HG02610 (cell line): ENCODE results near the gene GCNT1.
A peak's percentile ranks its signal among the peaks of the same experiment; 100 is the strongest.
"Not testable (repeated sequence)": the region's sequence is repeated elsewhere in the genome, so short reads cannot be mapped to it uniquely, and the experiment has no call there.

Source experiments
- ATAC-seq: cut with Tn5 transposase; IDR thresholded peaks from one replicate; pipeline ENCODE4 v1.9.1; 2021; ENCODE audit warnings: mild to moderate bottlenecking, moderate library complexity; ENCODE audit not compliant: unreplicated experiment

GCNT1 gene

DNA sequence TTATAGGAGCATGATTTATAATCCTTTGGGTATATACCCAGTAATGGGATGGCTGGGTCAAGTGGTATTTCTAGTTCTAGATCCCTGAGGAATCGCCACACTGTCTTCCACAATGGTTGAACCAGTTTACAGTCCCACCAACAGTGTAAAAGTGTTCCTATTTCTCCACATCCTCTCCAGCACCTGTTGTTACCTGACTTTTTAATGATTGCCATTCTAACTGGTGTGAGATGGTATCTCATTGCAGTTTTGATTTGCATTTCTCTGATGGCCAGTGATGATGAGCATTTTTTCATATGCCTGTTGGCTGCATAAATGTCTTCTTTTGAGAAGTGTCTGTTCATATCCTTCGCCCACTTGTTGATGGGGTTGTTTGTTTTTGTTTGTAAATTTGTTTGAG is 20.4 kb downstream of the GCNT1 start:
- ATAC-seq: not testable (repeated sequence)

DNA sequence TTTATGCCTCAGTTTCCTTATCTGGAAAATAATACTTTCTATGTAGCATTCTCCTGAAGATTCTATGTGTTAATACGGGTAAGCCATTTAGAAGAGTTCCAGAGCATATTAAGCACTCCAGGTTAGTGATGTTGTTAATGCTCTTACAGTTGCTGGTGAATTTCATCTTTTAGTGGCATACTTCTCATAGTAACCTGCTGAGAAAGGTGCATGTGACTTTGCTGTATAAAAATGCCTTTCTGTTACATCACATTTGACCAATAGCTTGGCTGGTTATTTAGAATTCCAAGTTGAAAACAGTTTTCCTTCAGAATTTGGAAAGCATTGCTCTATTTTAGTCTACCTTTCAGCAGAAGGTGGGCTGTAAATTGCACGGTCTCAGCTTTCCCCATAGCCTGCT is 27.2 kb downstream of the GCNT1 start:
- ATAC-seq: no peak

DNA sequence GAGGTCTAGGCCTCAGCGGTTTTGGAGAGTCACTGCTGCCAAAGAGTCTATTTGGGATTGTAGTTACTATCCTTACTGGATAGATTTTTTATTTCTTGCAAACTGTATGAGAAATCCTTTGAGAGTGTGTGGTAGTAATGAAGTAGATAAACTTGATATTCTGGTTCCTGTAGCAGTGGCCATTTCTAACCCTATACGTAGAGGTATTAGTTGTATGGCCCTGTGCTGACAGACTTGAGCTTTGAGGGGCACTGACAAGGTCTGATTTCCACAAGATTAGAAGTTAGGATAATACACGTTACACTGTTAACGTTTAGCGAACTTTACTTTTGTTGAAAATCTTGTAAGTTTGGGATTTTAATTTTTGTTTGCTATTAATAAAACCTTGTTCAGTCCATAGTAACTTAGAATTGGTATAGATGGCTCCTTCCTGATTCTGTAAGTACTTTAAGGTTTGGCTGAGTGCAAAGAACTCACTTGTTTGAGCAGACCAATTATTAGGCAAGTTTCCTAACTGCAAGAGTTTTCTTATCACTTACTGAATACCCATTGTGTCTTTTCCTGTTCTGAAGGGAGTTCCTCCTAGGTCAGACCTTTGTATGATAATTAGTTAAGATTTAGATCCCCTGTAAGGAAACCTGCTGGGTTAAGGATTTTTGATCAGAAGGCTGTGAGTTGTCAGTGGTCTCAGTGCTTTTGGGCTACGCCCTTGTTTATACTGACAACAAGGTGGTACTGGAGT is 31.4 kb downstream of the GCNT1 start:
- ATAC-seq: no peak

DNA sequence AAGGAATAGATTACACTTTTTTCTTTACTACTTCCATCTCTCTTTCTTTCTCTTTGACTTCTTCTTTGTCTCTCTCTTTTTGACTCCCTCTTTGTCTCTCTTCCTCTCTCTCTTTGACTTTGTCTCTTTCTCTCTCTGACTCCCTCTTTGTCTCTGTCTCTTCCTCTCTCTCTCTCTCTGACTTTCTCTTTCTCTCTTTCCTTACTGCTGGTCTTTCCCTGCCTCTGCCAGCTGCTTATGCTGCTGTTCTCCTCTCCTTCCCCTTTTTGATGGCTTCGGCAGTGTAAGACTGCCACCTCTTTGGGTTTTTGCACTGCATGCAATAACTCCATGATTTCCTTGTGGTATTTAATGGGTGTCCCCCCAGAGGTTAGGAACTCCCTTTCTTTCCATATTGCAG is 32.1 kb downstream of the GCNT1 start:
- ATAC-seq: not testable (repeated sequence)

DNA sequence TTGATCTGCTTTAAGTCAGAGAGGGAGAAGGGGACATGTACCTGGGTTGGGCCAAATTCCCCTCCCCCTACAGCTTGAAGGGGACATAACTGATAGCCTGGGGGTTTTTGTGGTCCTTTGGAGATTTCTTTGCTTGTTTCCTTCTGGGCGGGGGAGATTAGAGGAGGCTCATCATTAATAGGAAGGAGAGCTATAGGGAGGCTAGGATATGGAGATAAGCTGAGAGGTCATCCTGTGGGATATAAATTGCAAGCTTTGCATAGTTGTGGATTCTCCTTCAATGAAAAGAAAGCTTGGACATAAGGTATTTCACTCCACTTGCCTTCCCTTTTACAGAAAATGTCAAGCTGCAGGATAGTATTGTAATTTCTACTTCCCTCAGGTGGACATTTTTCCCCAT is 34.5 kb downstream of the GCNT1 start:
- not testable (repeated sequence) for ATAC-seq

DNA sequence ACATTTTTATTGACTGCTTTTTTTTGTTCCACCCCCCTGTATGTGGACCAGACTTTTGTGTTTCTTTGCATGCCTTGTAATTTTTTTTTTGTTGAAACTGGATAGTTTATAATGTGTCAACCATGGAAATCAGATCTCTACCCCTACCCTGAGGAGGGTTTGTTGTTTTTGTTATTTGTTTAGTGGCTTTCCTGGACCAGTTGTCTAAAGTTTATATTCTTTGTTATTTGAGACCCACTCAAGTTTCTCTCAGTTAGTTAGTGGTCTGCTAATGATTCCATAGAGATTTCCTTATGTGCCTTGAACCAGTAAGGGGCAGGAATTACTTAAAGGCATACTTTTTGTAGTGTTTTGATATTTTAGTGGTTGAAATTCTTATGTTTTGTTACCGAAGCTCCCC is 41.1 kb downstream of the GCNT1 start:
- ATAC-seq: no peak

DNA sequence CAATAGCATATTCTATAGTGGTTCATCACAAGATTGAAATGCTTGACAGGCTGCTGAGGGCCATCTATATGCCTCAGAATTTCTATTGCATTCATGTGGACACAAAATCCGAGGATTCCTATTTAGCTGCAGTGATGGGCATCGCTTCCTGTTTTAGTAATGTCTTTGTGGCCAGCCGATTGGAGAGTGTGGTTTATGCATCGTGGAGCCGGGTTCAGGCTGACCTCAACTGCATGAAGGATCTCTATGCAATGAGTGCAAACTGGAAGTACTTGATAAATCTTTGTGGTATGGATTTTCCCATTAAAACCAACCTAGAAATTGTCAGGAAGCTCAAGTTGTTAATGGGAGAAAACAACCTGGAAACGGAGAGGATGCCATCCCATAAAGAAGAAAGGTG is 43.8 kb downstream of the GCNT1 start:
- no peak for ATAC-seq

DNA sequence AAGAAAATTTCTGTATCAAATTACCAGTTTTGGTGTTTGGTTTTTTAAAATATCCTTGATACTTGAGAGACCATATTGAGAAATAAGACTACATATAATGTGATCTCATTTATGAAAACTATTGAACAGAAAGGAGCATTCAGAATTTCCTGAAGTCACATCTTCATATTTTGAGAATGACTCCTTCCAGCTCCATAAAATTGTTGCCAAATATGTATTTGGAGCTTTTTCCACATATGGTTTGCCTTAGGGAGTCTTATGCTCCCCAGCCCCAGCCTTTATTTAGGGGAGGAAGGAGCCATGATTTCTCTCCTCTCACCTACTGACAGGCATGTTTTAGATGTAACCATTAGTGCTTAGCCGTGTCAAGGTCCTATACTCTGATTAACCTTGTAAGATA is 51.1 kb downstream of the GCNT1 start:
- no peak for ATAC-seq

DNA sequence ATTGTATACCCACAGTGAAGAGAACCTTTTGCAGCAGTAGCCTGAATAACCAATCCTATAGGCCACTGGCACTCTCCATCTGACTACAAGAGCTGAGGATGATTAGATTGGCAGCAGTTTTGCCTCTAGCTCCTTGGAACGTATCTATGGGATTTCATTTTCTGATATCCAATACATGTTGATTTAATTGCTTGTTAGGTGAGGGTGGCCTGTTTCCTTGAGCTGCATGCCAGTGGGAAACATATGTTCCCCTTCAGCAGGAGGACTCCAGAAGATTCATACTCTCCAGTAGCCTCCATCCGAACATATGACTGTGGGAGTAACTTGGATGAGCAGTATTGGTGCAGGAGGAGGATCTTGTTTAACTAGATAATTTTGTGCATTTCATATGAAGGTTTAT is 51.5 kb downstream of the GCNT1 start:
- no peak for ATAC-seq

DNA sequence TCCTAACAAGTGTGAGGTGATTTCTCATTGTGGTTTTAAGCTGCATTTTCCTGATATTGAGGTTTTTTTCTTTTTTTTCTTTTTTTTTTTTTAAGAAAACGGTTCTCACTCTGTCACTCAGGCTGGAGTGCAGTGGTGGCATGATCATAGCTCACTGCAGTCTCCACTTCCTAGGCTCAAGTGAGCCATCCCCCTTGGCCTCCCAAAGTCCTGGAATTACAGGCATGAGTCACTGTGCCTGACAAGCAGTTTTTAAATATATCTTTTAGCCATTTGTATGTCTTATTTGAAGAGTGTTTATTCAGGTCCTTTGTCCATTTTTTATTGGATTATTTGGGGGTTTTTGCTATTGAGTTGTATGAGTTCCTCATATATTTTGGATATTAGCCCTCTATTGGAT is 53.8 kb downstream of the GCNT1 start:
- no peak for ATAC-seq

DNA sequence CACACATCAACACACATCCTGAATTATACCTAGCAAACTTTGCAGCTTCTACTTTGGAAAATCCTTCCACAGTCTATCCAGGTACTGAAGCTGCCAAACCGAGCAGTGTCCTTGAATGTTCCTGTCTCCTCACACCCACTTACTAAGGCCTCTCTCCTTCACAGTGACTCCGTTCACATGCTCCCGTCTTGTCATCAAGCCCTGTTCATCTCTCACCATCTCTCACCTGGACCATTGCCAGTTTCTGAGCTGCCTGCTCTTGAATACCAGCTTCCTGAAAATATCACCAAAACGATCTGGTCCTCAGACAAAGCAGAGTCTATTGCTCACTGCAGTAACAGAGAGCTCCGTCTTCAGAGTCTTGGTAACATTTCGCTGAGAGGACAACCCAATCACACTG is 57.4 kb downstream of the GCNT1 start:
- ATAC-seq: peak; percentile 35

DNA sequence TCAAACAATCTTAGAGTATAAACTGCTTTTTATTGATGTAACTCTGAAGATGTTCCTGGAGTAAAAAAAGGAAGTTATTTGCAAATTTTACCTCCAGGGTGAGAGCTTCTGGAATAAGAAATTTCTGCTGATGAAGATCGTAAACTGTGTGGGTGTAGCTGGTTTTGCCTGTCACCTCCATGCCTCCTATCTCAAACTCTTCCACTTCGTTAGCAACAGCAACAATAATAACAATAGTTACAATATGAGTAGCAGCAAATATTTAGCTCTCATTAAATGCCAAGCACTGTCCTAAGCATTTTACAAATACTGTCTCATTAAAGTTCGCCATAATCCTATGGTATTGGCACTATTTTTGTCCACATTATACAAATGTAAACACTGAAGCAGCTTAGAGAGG is 57.9 kb downstream of the GCNT1 start:
- ATAC-seq: peak; percentile 77

DNA sequence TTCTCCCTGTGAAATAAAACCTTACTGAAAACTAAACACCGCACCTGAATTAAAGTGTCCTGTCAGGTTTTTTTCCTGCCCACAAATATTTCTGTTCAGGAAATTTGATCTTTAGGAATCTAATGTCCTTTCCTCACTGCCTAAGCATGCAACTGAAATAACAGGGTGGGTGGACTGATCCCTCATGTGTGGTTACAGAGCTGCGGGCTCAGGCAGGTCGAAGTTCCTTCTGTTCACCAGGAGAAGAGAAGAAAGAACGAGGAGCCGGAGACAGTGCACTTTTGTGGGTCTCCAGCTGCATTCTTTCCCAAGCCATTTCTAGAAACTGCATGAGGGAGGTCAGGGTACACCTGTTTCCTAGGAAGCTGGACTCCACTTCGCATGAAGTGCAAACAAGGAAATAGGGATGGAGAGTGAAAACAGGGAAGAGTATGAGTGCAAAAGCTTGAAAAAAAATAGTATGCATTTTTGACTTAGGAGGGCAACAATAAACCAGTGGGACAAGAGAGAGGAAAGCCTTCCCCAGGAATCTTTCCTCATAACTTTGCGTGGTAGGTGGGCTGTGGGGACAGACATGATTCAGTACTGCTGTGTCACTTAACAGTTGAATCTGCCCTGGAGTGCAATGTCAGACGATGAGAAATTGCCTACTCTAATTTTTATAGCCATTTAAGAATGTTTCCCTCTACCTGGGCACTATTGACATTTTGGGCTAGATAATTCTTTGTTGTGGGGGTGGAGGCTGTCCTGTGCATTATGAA is 60.3 kb downstream of the GCNT1 start:
- ATAC-seq: no peak

DNA sequence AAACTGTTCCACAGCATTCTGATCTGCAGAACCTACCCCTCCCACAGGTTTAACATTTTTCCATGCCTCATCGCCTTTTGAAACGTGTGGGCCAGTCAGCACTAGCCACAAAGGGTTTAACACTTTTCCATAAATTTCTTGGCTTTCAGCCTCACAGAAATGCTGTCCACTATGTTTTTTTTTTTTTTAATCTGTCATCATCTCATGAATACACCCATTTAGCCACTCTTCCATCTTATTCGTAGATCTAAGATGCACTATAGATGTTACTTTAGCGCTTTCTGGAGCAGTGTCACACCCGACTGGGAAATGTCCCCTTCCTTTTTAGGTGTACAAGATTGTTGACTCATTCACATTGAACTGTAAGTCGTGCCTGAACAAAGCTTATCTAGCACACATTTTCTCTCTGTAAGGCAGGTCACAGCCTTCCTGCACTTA is 62.3 kb downstream of the GCNT1 start:
- ATAC-seq: no peak

DNA sequence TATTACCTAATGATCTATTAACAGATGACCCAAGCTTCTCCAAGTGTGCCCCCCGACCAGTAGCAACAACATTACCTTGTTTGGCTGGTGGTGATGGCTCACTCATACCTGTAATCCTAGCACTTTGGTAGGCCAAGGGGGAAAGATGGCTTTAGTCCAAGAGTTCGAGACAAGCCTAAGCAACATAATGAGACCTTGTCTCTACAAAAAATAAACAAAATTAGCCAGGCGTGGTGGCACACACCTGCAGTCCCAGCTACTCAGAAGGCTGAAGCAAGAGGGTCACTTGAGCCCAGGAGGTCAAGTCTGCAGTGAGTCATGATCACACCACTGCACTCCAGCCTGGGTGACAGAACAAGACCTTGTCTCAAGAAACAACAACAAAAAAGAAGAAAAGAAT is 62.9 kb downstream of the GCNT1 start:
- no peak for ATAC-seq

DNA sequence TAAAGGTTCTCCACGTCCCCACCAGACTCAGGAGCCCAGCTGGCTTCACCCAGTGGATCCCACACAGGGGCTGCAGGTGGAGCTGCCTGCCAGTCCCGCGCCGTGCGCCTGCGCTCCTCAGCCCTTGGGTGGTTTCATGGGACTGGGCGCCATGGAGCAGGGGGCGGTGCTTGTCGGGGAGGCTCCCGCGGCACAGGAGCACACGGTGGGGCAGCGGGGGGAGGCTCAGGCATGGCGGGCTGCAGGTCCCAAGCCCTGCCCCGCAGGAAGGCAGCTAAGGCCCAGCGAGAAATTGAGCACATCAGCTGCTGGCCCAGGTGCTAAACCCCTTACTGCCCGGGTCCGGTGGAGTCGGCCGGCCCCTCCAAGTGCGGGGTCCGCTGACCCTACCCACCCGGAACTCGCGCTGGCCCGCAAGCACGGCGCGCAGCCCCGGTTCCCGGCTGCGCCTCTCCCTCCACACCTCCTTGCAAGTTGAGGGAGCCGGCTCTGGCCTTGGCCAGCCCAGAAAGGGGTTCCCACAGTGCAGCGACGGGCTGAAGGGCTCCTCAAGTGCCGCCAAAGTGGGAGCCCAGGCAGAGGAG is 64.7 kb downstream of the GCNT1 start:
- ATAC-seq: not testable (repeated sequence)

DNA sequence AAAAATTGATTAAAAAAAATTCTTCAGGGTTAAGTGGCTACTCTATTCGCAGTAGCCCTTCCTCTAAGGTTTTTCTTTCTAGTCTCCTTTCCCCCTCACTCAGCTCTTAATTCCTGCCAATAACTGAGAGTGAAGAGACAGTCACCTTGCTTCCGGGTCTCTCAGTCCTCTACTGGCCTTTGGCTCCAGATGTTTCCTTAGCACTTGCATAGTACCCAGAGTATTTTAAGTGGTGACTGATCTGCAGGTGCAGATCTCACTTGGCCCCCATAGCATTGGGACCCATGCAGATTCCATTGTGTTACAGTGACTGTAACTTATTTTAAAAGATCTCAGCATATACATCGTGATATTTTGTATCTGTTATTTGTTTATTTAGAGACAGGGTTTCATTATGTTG is 66.2 kb downstream of the GCNT1 start:
- no peak for ATAC-seq

DNA sequence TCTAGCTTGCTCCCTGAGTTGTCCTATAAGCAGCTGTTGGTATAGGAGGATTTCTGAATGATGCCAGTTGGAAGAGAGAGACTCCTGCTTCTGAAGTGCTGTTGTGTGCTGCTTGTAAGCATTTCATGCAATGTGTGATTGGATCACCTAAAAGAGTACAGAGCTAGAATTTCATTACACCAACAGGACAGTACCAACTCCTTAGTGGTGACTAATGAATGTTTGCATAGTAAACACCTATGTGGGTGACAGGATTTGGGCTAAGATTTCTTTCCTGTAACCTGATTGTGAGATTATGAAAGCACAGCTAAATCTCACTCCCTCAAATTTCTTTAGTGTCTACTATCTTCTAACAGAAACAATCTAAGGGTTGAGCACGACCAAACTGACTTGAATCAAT is 67.0 kb downstream of the GCNT1 start:
- no peak for ATAC-seq

DNA sequence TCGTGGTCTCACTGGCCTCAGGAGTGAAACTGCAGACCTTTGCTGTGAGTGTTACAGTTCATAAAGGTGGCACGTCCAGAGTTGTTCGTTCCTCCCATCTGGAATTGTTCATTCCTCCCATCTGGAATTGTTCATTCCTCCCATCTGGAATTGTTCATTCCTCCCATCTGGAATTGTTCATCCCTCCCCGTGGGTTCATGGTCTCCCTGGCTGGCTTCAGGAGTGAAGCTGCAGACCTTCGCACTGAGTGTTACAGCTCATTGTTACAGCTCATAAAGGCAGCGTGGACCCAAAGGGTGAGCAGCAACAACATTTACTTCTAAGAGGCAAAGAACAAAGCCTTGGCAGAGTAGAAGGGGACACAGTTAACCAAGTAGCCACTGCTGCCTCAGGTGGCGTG is 69.1 kb downstream of the GCNT1 start:
- no peak for ATAC-seq

DNA sequence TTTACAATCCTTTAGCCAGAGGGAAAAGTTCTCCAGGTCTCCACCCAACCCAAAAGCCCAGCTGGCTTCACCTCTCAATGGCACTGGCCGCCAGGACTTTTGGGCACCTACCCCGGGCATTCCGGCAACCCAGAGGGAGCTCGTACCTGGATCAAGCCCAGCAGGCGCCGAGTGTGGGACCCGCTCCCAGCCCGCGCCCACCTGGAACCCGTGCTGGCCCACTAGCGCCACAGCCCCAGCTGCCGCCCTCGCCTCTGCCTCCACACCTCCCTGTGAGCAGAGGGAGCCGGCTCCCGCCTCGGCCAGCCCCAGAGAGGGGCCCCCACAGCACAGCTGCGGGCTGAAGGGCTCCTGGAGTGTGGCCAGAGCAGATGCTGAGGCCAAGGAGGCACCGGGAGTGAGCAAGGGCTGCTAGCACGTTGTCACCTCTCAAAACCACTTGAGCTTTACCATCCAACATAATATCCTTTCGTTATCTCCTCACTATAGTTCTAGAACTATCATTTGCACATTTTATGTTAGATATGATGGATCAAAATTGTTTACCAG is 69.7 kb downstream of the GCNT1 start:
- ATAC-seq: no peak

DNA sequence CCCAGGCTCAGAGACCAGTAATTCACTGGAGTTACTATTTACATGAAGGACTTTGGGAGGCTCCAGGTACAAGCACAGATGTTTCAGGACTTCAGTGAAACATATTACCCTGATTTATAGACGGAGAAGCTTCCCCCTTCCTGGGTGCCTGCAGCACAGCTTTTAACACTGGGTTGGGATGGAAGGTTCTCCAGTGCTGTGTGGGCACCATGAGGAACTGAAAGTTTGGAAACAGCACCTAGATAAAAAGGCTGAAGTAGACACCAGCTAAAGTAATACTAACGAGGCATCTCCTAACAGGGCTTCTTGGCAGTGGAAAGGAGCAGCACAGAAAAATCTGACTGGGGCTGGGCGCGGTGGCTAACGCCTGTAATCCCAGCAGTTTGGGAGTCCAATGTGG is 70.7 kb downstream of the GCNT1 start:
- ATAC-seq: no peak
